Measurements from ENCODE around the gene TENM4.

The TENM4 gene

GRCh38 chr11:79396001-79396400 is 44.8 kb downstream of the TENM4 start:
- TF ChIP-seq, protein P1, sequence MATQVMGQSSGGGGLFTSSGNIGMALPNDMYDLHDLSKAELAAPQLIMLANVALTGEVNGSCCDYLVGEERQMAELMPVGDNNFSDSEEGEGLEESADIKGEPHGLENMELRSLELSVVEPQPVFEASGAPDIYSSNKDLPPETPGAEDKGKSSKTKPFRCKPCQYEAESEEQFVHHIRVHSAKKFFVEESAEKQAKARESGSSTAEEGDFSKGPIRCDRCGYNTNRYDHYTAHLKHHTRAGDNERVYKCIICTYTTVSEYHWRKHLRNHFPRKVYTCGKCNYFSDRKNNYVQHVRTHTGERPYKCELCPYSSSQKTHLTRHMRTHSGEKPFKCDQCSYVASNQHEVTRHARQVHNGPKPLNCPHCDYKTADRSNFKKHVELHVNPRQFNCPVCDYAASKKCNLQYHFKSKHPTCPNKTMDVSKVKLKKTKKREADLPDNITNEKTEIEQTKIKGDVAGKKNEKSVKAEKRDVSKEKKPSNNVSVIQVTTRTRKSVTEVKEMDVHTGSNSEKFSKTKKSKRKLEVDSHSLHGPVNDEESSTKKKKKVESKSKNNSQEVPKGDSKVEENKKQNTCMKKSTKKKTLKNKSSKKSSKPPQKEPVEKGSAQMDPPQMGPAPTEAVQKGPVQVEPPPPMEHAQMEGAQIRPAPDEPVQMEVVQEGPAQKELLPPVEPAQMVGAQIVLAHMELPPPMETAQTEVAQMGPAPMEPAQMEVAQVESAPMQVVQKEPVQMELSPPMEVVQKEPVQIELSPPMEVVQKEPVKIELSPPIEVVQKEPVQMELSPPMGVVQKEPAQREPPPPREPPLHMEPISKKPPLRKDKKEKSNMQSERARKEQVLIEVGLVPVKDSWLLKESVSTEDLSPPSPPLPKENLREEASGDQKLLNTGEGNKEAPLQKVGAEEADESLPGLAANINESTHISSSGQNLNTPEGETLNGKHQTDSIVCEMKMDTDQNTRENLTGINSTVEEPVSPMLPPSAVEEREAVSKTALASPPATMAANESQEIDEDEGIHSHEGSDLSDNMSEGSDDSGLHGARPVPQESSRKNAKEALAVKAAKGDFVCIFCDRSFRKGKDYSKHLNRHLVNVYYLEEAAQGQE (IDR thresholded peaks at IDR 0.05; ENCODE audit: insufficient read depth in 1 of 2, low read depth in 2 of 2, low read length in 2 of 2) = no peak
- TF ChIP-seq FOXP2 (optimal IDR thresholded peaks at IDR 0.05; ENCODE audit: borderline replicate concordance, extremely low read depth, extremely low read length, insufficient read depth) = no peak
- TF ChIP-seq POLR2AphosphoS5 (IDR thresholded peaks at IDR 0.05; ENCODE audit: low read depth, low read length) = no peak
- TF ChIP-seq TAF1 (IDR thresholded peaks at IDR 0.05; ENCODE audit: borderline replicate concordance, insufficient read depth, low read length) = no peak
- no peak for TF ChIP-seq SIN3A (IDR thresholded peaks at IDR 0.05; ENCODE audit: borderline replicate concordance, insufficient read depth, low read length)

DNA sequence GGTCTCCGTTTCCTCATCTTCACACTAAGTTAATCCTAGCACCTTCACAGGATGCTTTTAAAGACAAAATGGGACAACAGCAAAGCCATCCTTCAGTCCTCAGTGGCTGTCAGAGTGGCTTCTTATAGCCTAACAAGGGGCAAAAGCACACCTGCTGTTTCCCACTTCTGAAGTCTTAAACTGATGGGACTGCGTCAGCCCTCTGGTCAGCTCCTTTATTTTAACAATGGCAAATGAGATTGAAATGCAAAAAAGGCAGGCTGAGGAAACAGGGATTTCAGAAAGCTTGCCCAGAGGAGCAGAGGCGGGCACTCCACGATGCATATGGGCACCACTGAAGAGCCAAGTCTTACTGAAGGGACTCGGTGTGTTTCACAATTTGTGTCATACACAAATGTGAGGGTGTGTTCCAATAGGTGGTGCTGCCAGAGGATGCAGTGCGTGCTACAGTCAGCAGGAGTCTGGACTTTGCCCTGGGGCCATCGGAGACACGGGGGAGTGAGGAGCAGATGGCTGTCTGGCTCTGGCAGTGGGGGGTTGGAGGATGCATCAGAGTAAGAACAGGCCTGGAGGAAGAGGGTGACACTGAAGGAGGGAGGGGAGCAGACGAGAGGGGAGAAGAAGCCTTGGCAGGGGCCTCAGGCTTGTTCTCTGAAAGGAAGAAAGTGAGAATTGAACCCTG is 47.3 kb downstream of the TENM4 start:
- TF ChIP-seq, protein P1 (IDR thresholded peaks at IDR 0.05; ENCODE audit: insufficient read depth in 1 of 2, low read depth in 2 of 2, low read length in 2 of 2) = no peak
- TF ChIP-seq FOXP2 (optimal IDR thresholded peaks at IDR 0.05; ENCODE audit: borderline replicate concordance, extremely low read depth, extremely low read length, insufficient read depth) = peak; percentile 32

DNA sequence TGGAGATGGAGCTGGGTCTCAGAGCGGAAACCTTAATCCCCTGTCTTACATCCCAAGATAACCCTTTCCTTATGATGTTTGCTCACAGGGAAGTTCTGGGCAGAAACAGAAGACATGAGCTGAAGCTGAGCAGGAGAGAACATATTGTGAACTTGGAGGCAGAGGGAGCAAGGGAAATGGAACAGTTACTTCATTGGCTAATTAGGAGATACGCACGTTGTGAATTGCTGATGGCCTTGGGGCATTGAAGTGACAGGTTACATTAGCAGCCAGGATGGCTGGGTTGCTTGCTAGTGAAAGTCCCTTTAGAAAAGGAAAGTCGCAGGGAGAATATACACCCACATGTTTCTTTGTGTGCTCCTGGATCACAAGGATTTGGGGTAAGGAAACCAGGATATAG is 48.7 kb downstream of the TENM4 start:
- TF ChIP-seq, protein P1 (IDR thresholded peaks at IDR 0.05; ENCODE audit: insufficient read depth in 1 of 2, low read depth in 2 of 2, low read length in 2 of 2) = no peak
- TF ChIP-seq FOXP2 (optimal IDR thresholded peaks at IDR 0.05; ENCODE audit: borderline replicate concordance, extremely low read depth, extremely low read length, insufficient read depth) = no peak

GRCh38 chr11:79390923-79391322 is 49.9 kb downstream of the TENM4 start:
- TF ChIP-seq, protein P1 (IDR thresholded peaks at IDR 0.05; ENCODE audit: insufficient read depth in 1 of 2, low read depth in 2 of 2, low read length in 2 of 2) = no peak
- TF ChIP-seq SIN3A (IDR thresholded peaks at IDR 0.05; ENCODE audit: borderline replicate concordance, insufficient read depth, low read length) (no peak), TAF1 (IDR thresholded peaks at IDR 0.05; ENCODE audit: borderline replicate concordance, insufficient read depth, low read length) (no peak), FOXP2 (optimal IDR thresholded peaks at IDR 0.05; ENCODE audit: borderline replicate concordance, extremely low read depth, extremely low read length, insufficient read depth) (no peak), POLR2AphosphoS5 (IDR thresholded peaks at IDR 0.05; ENCODE audit: low read depth, low read length) (no peak)

GRCh38 chr11:79390477-79390876 is 50.4 kb downstream of the TENM4 start:
- TF ChIP-seq FOXP2 (optimal IDR thresholded peaks at IDR 0.05; ENCODE audit: borderline replicate concordance, extremely low read depth, extremely low read length, insufficient read depth) (no peak), SIN3A (IDR thresholded peaks at IDR 0.05; ENCODE audit: borderline replicate concordance, insufficient read depth, low read length) (no peak), TAF1 (IDR thresholded peaks at IDR 0.05; ENCODE audit: borderline replicate concordance, insufficient read depth, low read length) (no peak), POLR2AphosphoS5 (IDR thresholded peaks at IDR 0.05; ENCODE audit: low read depth, low read length) (no peak)
- TF ChIP-seq, protein P1 (IDR thresholded peaks at IDR 0.05; ENCODE audit: insufficient read depth in 1 of 2, low read depth in 2 of 2, low read length in 2 of 2) = no peak
